DOHH2 (cell line): Measurements from ENCODE around the gene PGM5.

Experiments
- H3F3A ChIP-seq: fragments of 200-600 bp; sonication (generic), shearing (Covaris generic); 2 replicates; pipeline ENCODE4 v1.6.0; 2016; ENCODE audit warnings: antibody characterized with exemption, mild to moderate bottlenecking; ENCODE audit not compliant: control insufficient read depth, insufficient read depth
- H3K27ac ChIP-seq: fragments of 200-600 bp; sonication (generic); 2 replicates; pipeline ENCODE4 v1.5.1; 2014; ENCODE audit warnings: low read depth, mild to moderate bottlenecking, low read length, moderate library complexity
- H3K27me3 ChIP-seq: fragments of 200-600 bp; sonication (generic); 2 replicates; pipeline ENCODE4 v1.6.1; 2014; ENCODE audit warnings: mild to moderate bottlenecking, low read length, mixed read lengths; ENCODE audit not compliant: control insufficient read depth
- H3K36me3 ChIP-seq: fragments of 200-600 bp; sonication (generic); 2 replicates; pipeline ENCODE4 v1.6.1; 2014; ENCODE audit warnings: mild to moderate bottlenecking, low read length, moderate library complexity, mixed read lengths; ENCODE audit not compliant: control insufficient read depth
- H3K4me1 ChIP-seq: fragments of 200-600 bp; sonication (generic); 2 replicates; pipeline ENCODE4 v1.6.1; 2014; ENCODE audit warnings: mild to moderate bottlenecking, low read length, mixed read lengths; ENCODE audit not compliant: control insufficient read depth
- H3K4me2 ChIP-seq: fragments of 200-600 bp; sonication (generic); 2 replicates; pipeline ENCODE4 v1.6.0; 2014; ENCODE audit warnings: mild to moderate bottlenecking, low read length, moderate library complexity
- H3K4me3 ChIP-seq: fragments of 200-600 bp; sonication (generic); 2 replicates; pipeline ENCODE4 v1.5.1; 2014; ENCODE audit warnings: mild to moderate bottlenecking, low read length, mixed read lengths
- H3K79me2 ChIP-seq: fragments of 200-600 bp; sonication (generic); 2 replicates; pipeline ENCODE4 v1.6.1; 2014; ENCODE audit warnings: mild to moderate bottlenecking, low read length, mixed read lengths; ENCODE audit not compliant: control insufficient read depth
- H3K9me2 ChIP-seq: fragments of 200-600 bp; sonication (generic); replicated peaks from 2 replicates; pipeline ENCODE4 v1.6.1; 2014; ENCODE audit warnings: mild to moderate bottlenecking, low read length, mixed read lengths; ENCODE audit not compliant: control insufficient read depth
- H3K9me3 ChIP-seq: fragments of 200-600 bp; sonication (generic); 2 replicates; pipeline ENCODE4 v1.6.1; 2014; ENCODE audit warnings: antibody characterized with exemption, low read length, mixed read lengths; ENCODE audit not compliant: control insufficient read depth, insufficient read depth
- H4K20me1 ChIP-seq: fragments of 200-600 bp; sonication (generic); 2 replicates; pipeline ENCODE4 v1.6.0; 2014; ENCODE audit warnings: low read depth, mild to moderate bottlenecking, antibody characterized with exemption, low read length, moderate library complexity; ENCODE audit not compliant: control insufficient read depth, insufficient read depth
- EZH2phosphoT487 ChIP-seq: fragments of 200-600 bp; sonication (generic); IDR thresholded peaks from 2 replicates; pipeline ENCODE4 v1.6.1; 2017; ENCODE audit warnings: borderline replicate concordance, mild to moderate bottlenecking, antibody characterized with exemption, low read length, moderate library complexity, mixed read lengths
- TF ChIP-seq, protein P1 (sequence below): fragments of 200-600 bp; sonication (generic); IDR thresholded peaks from one replicate; pipeline ENCODE4 v1.5.1; 2014; ENCODE audit warnings: antibody characterized with exemption, mild to moderate bottlenecking, low read depth, low read length; ENCODE audit not compliant: poor library complexity, severe bottlenecking

Gene PGM5

DNA sequence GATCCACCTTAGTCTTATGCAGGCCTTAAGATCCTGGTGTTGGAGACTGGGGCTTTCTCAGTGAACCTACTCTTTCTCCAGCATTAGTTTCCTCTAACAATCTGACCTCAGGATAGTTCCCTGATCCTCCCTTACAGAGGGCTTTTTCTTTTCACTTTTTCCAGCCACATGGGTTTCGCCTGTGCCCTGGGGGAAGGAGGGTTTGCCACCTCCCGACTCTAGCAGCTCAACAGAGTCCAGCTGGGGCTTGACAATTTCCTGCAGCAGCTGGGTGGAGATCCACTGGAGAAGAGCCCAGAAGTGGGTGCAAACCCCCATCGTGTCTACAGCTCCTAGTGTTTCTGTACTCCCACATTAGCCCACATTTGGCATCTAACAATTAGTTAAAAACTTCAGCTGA lies 191.8 kb downstream of the PGM5 start:
- no peaks in the 10 kb centered on the region for H3K36me3 ChIP-seq
- no peaks in the 10 kb centered on the region for H3K79me2 ChIP-seq
- peaks cover 22% of the 10 kb centered on the region for H3K4me1 ChIP-seq
- H3K27ac ChIP-seq = no peak overlapping the region
- no peaks in the 10 kb centered on the region for H4K20me1 ChIP-seq
- TF ChIP-seq, protein P1, sequence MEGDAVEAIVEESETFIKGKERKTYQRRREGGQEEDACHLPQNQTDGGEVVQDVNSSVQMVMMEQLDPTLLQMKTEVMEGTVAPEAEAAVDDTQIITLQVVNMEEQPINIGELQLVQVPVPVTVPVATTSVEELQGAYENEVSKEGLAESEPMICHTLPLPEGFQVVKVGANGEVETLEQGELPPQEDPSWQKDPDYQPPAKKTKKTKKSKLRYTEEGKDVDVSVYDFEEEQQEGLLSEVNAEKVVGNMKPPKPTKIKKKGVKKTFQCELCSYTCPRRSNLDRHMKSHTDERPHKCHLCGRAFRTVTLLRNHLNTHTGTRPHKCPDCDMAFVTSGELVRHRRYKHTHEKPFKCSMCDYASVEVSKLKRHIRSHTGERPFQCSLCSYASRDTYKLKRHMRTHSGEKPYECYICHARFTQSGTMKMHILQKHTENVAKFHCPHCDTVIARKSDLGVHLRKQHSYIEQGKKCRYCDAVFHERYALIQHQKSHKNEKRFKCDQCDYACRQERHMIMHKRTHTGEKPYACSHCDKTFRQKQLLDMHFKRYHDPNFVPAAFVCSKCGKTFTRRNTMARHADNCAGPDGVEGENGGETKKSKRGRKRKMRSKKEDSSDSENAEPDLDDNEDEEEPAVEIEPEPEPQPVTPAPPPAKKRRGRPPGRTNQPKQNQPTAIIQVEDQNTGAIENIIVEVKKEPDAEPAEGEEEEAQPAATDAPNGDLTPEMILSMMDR = no peak
- TF ChIP-seq EZH2phosphoT487 = no peak
- H3K9me2 ChIP-seq = no peaks in the 10 kb centered on the region
- H3F3A ChIP-seq = no peaks in the 10 kb centered on the region
- no peaks in the 10 kb centered on the region for H3K9me3 ChIP-seq
- 0 out of 2 replicates have a peak, but pooled peaks cover 3% of the 10 kb centered on the region for H3K27me3 ChIP-seq
- H3K4me2 ChIP-seq = no peak overlapping the region
- H3K4me3 ChIP-seq = no peak overlapping the region

DNA sequence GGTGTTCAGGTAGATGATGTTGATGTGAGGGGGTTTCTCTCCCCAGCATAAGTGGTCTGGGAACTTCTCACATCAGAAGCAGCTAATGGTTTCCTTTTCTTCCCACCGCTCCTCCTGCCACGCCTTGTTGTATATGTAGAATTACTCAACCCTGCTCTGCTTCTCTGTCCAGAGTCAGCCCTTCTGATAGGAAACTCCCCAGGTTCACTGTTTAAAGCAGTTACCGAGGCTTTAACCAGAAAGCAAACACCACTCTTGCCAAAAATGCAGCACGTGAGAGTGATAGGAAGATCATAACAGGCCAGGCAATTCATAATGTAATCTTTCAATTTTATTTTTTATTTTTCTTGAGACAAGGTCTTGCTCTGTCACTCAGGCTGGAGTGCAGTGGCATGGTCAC lies 194.8 kb downstream of the PGM5 start:
- no peak overlapping the region for H3K4me2 ChIP-seq
- H3K27me3 ChIP-seq = no peaks in the 10 kb centered on the region
- no peaks in the 10 kb centered on the region for H3K79me2 ChIP-seq
- H3K4me3 ChIP-seq = no peak overlapping the region
- H3K27ac ChIP-seq = no peak overlapping the region
- H3K9me2 ChIP-seq = no peaks in the 10 kb centered on the region
- TF ChIP-seq, protein P1 = no peak
- no peak for TF ChIP-seq EZH2phosphoT487
- H3K9me3 ChIP-seq = no peaks in the 10 kb centered on the region
- no peaks in the 10 kb centered on the region for H3F3A ChIP-seq
- peaks cover 16% of the 10 kb centered on the region for H3K4me1 ChIP-seq
- H3K36me3 ChIP-seq = no peaks in the 10 kb centered on the region
- H4K20me1 ChIP-seq = no peaks in the 10 kb centered on the region

DNA sequence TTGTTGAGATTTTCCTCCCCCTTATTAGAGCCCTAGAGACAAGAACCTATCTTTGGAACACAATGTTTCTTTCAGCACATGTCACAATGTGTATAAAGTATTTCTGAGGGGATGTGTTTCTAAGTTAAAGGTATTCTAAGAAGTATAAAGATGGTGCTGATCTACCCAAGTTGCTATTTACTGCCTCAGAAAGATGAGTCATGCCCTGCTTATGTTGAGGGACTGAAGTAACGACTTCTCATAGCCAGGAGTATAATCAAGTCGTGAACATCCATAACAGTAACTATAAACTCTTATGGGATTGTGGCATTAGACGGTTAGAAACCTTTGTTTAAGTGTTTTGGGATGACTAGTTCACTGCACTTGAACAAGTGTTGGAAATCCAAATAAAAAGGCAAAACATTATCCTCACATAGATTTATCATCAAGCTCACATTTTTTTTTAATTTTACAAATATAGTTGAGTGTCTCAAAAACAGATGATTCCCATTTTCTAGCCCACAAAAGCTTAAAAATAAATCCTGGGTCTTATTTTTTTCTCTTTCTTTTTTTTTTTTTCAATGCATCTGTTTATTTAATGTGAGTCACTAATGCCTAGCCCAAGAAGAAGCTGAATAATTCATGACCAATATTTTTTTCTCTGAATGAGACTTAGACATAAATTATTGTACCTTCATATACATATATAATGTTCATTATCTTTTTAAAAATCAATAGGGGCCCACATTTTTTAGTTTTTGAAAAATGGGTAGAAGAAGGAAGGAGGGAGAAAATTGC lies 196.5 kb downstream of the PGM5 start:
- H3K27me3 ChIP-seq = no peaks in the 10 kb centered on the region
- H3K4me1 ChIP-seq = no peaks in the 10 kb centered on the region; the same call in 1 of the 2 replicates
- no peak overlapping the region for H3K27ac ChIP-seq
- H3K9me3 ChIP-seq = no peaks in the 10 kb centered on the region
- no peaks in the 10 kb centered on the region for H4K20me1 ChIP-seq
- no peaks in the 10 kb centered on the region for H3K9me2 ChIP-seq
- TF ChIP-seq, protein P1 = no peak
- no peak for TF ChIP-seq EZH2phosphoT487
- no peak overlapping the region for H3K4me3 ChIP-seq
- H3K36me3 ChIP-seq = no peaks in the 10 kb centered on the region
- no peak overlapping the region for H3K4me2 ChIP-seq
- H3F3A ChIP-seq = no peaks in the 10 kb centered on the region
- H3K79me2 ChIP-seq = no peaks in the 10 kb centered on the region
